A549 (cell line): ENCODE results near the gene TMEM185B. TPM values are rescaled to one million over a fixed set of nuclear protein-coding genes. Genes with fewer than 3 reads are reported as not detected.

ENCODE experiments used
- ATAC-seq, 2 experiments: fragments of 200-7000 bp in 1 of 2; fragments of >200 bp in 1 of 2; cut with Nextera tagmentation in 1 of 2; cut with Tn5 transposase in 1 of 2; 3 replicates each; pipeline versions ENCODE4 v1.8.0 to v1.9.1; 2018 to 2020; ENCODE audit warnings: mild to moderate bottlenecking in 1 of 2, moderate library complexity in 1 of 2
- CTCF ChIA-PET: fragments of 300-600 bp; sonication (Branson Sonifier 250); formaldehyde crosslinking; extraction: SDS; loops from one replicate; lab custom pipeline; 2021; ENCODE audit warnings: antibody characterized with exemption, inconsistent platforms; lab: Yijun Ruan, JAX
- POLR2A ChIA-PET: fragments of 350-600 bp; formaldehyde crosslinking; extraction: SDS; loops from one replicate; lab custom pipeline; 2021; ENCODE audit warnings: antibody characterized with exemption, inconsistent platforms; lab: Yijun Ruan, JAX
- DNase-seq, 2 experiments: peaks; one replicate each; pipeline versions ENCODE4 v3.0.0 to v3.0.0-alpha.2; 2011 to 2016; ENCODE audit warnings: low read depth in 1 of 2, low spot score in 1 of 2
- FAIRE-seq: peaks from 2 replicates; lab custom pipeline; 2011; peaks lifted over from hg19 to GRCh38; lab: Jason Lieb, UNC
- H3K27ac ChIP-seq, 2 experiments: fragments of >200 bp; sonication (Bioruptor Twin); formaldehyde crosslinking; 3 replicates each; pipeline ENCODE4 v1.5.1; 2016 to 2017
- H3K4me1 ChIP-seq: fragments of >200 bp; sonication (Bioruptor Twin); formaldehyde crosslinking; 3 replicates; pipeline ENCODE4 v1.6.1; 2016
- H3K4me2 ChIP-seq: fragments of >200 bp; sonication (Bioruptor Twin); formaldehyde crosslinking; 3 replicates; pipeline ENCODE4 v1.6.1; 2016
- H3K4me3 ChIP-seq: fragments of >200 bp; sonication (Bioruptor Twin); formaldehyde crosslinking; 3 replicates; pipeline ENCODE4 v1.5.1; 2016
- H3K9me3 ChIP-seq: fragments of >200 bp; sonication (Bioruptor Twin); formaldehyde crosslinking; 3 replicates; pipeline ENCODE4 v1.6.1; 2016
- CBX2 ChIP-seq: fragments of 200-600 bp; sonication (generic); IDR thresholded peaks from 2 replicates; pipeline ENCODE4 v1.6.1; 2016; ENCODE audit warnings: low read depth, mild to moderate bottlenecking, borderline replicate concordance
- RAD21 ChIP-seq, 2 experiments: fragments of >200 bp in 1 of 2; sonication (Bioruptor Twin) in 1 of 2; formaldehyde crosslinking in 1 of 2; IDR thresholded peaks in 1 of 2; conservative IDR thresholded peaks in 1 of 2; 2 replicates in 1 of 2; 3 replicates in 1 of 2; pipeline ENCODE4 v1.6.1; 2012 to 2018; ENCODE audit warnings: inconsistent platforms in 1 of 2
- RARB ChIP-seq: fragments of 250-450 bp; sonication (Bioruptor Pico); IDR thresholded peaks from 2 replicates; pipeline ENCODE4 v1.8.0; 2021; ENCODE audit warnings: mild to moderate bottlenecking, moderate library complexity
- SMC3 ChIP-seq: fragments of >200 bp; sonication (Bioruptor Twin); formaldehyde crosslinking; IDR thresholded peaks from 3 replicates; pipeline ENCODE4 v1.6.1; 2018; ENCODE audit warnings: inconsistent platforms
- WGBS: methylation state at CpG from one replicate; pipeline ENCODE4 v1.1.6; 2017; ENCODE audit errors: missing lambda C conversion rate; 5-methylcytosine and 5-hydroxymethylcytosine counted together
- polyA plus RNA-seq, 4 experiments: library from polyadenylated mRNA; depleted of rRNA in 3 of 4; stranded (reverse); fragments of >200 nt; fragmentation: RNase III in 1 of 4; extraction: RNeasy Plus Mini Kit Qiagen cat#74134 plus additional on column Dnase treatment in 1 of 4; gene quantifications; 2 replicates in 3 of 4; 3 replicates in 1 of 4; pipeline ENCODE4 v1.2.3, GENCODE V29; 2011 to 2017
- small RNA-seq, 6 experiments: library from RNA; depleted of rRNA; stranded (forward); fragments of <200 nt; gene quantifications; one replicate each; pipeline ENCODE3, GENCODE V24; 2012
- TF ChIP-seq, protein P1 (sequence below): fragments of >200 bp; sonication (Bioruptor Twin); formaldehyde crosslinking; IDR thresholded peaks from 3 replicates; pipeline ENCODE4 v1.5.1; 2016

The TMEM185B gene
- polyA plus RNA-seq, 2 of the 4 experiments (the other 2 are of a cell fraction) = 30.3 to 41.8 TPM

DNA sequence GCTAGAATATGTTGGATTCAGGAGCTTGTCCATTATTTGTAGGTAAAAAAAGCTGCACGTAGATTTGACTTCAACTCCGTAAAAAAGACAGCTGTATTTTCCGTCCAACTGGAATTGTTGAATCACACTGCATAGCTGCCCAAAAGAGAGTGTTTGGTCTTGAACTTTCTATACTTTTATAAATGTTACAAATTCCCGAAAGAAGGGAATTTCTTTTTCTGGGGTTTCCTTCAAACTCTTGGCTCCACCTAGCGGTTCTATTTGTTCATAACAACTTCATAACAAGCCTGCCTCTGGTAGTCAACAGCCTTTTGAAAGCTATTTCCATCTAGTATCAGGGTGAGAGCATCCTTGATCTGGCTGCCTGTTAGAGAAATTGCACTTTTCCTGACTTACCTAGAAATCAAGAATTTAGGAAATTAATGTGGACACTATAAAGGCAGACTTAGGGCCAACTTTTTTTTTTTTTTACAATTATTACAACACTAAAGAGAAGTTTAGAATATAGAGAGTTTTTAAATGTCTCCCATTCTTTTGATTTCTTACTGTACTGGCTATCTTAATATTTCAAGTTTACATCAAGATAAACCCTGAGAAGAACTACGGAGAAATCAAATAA, 48.1 kb downstream of the TMEM185B start:
- no peaks in the 10 kb centered on the region for H3K9me3 ChIP-seq
- H3K4me3 ChIP-seq = no peak overlapping the region
- POLR2A ChIA-PET = interaction anchor here (0.7 kb wide), 1 partner anchor 415 kb away, joined by 5 read pairs; the partner anchor contains the start of gene PTPN4
- ATAC-seq (peak; percentile 68 to 73; a peak in 4 of 6 replicates), DNase-seq (peak; percentile 26 to 54), FAIRE-seq (no peak)
- H3K4me1 ChIP-seq = no peaks in the 10 kb centered on the region
- TF ChIP-seq RAD21 (conservative IDR thresholded peaks at IDR 0.05 in 1 of 2, IDR thresholded peaks at IDR 0.05 in 1 of 2) (peak; percentile 80 to 83), CBX2 (no peak), SMC3 (peak; percentile 74), RARB (CRISPR knock-in tag) (no peak)
- TF ChIP-seq, protein P1, sequence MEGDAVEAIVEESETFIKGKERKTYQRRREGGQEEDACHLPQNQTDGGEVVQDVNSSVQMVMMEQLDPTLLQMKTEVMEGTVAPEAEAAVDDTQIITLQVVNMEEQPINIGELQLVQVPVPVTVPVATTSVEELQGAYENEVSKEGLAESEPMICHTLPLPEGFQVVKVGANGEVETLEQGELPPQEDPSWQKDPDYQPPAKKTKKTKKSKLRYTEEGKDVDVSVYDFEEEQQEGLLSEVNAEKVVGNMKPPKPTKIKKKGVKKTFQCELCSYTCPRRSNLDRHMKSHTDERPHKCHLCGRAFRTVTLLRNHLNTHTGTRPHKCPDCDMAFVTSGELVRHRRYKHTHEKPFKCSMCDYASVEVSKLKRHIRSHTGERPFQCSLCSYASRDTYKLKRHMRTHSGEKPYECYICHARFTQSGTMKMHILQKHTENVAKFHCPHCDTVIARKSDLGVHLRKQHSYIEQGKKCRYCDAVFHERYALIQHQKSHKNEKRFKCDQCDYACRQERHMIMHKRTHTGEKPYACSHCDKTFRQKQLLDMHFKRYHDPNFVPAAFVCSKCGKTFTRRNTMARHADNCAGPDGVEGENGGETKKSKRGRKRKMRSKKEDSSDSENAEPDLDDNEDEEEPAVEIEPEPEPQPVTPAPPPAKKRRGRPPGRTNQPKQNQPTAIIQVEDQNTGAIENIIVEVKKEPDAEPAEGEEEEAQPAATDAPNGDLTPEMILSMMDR = peak; percentile 76
- 39% methylated on average over 6 of the region's 6 CpGs for WGBS
- CTCF ChIA-PET = interaction anchor here (0.6 to 3.8 kb wide), 54 partner anchors 9 to 771 kb away, joined by 3 to 36 read pairs (median 4); no protein-coding TSS in a partner anchor
- no peak overlapping the region for H3K27ac ChIP-seq
- H3K4me2 ChIP-seq = peak overlapping the region; percentile 41; the same call in 2 of the 3 replicates

Small RNAs within 50 kb of the gene (small RNA-seq; reads per million reads assigned to genes)
- gene MTND4LP14 = 0 reads per million in 6 experiments
- 0 reads per million in 6 experiments for gene RF00019

Other genes with a start within 250 kb of the TMEM185B start
- gene EPB41L5, start 210.3 kb downstream of the TMEM185B start, polyA plus RNA-seq (2011; rRNA removed) = 30.9 and 33.0 TPM in 2 replicates
- gene EPB41L5, start 210.3 kb downstream of the TMEM185B start, polyA plus RNA-seq (2017; fragmentation: RNase III; extraction: RNeasy Plus Mini Kit Qiagen cat#74134 plus additional on column Dnase treatment) = 5.3 to 7.6 TPM (median 5.8 TPM) in 3 replicates
- 65.9 and 72.9 TPM in 2 replicates for gene RALB, start 29.5 kb upstream of the TMEM185B start, polyA plus RNA-seq (2011; rRNA removed)
- gene RALB, start 29.5 kb upstream of the TMEM185B start, polyA plus RNA-seq (2017; fragmentation: RNase III; extraction: RNeasy Plus Mini Kit Qiagen cat#74134 plus additional on column Dnase treatment) = 71.5 to 77.4 TPM (median 76.5 TPM) in 3 replicates
- gene INHBB, start 122.7 kb upstream of the TMEM185B start, polyA plus RNA-seq (2011; rRNA removed) = 21.4 and 25.3 TPM in 2 replicates
- gene INHBB, start 122.7 kb upstream of the TMEM185B start, polyA plus RNA-seq (2017; fragmentation: RNase III; extraction: RNeasy Plus Mini Kit Qiagen cat#74134 plus additional on column Dnase treatment) = 7.2 to 9.3 TPM (median 9.2 TPM) in 3 replicates